K562 (cell line): ENCODE measurements around the gene ZMPSTE24. TPM values are rescaled to one million over a fixed set of nuclear protein-coding genes. Genes with fewer than 3 reads are reported as not detected.

ENCODE experiments used
- ATAC-seq: fragments of 200-7000 bp; cut with Tn5 transposase; 3 replicates; pipeline ENCODE4 v1.9.1; 2020; ENCODE audit warnings: moderate library complexity
- BruUV-seq: library from RNA; stranded (reverse); fragments of 400-500 nt; replicated peaks from 2 replicates; lab custom pipeline; 2021; lab: Mats Ljungman, UMichigan
- CTCF ChIA-PET: fragments of 300-600 bp; formaldehyde crosslinking; extraction: SDS; loops from one replicate; lab custom pipeline; 2021; ENCODE audit warnings: low intra/inter-chr PET ratio; lab: Yijun Ruan, JAX
- POLR2A ChIA-PET: fragments of 300-600, 350-650 bp; sonication (Branson Sonifier 250); formaldehyde crosslinking; extraction: SDS; loops from one replicate; lab custom pipeline; 2021; ENCODE audit warnings: antibody characterized with exemption, inconsistent platforms; lab: Yijun Ruan, JAX
- DNase-seq, 4 experiments: peaks; one replicate each; pipeline versions ENCODE4 v3.0.0 to v3.0.0-alpha.2; 2011 to 2018; ENCODE audit warnings: low spot score in 3 of 4, mixed read lengths in 3 of 4; ENCODE audit errors: extremely low read depth in 1 of 4
- FAIRE-seq: peaks from 2 replicates; lab custom pipeline; 2011; peaks lifted over from hg19 to GRCh38; lab: Jason Lieb, UNC
- H2AFZ ChIP-seq: 2 replicates; pipeline ENCODE4 v1.6.0; 2011; ENCODE audit warnings: low read depth, low read length, control low read depth, inconsistent platforms
- H3K27ac ChIP-seq: fragments of 200-600 bp; 3 replicates; pipeline ENCODE4 v1.8.0; 2011; ENCODE audit warnings: low read depth, mild to moderate bottlenecking, control low read depth, inconsistent platforms, low read length, moderate library complexity, mixed read lengths; ENCODE audit errors: extremely low read depth
- H3K27me3 ChIP-seq, 2 experiments: fragments of 300-600 bp in 1 of 2; 2 replicates in 1 of 2; 3 replicates in 1 of 2; pipeline versions ENCODE4 v1.6.0 to v1.8.0; 2011; ENCODE audit warnings: inconsistent platforms in 2 of 2, low read length in 2 of 2, mild to moderate bottlenecking in 1 of 2, mixed read lengths in 1 of 2, moderate library complexity in 1 of 2; ENCODE audit not compliant: control insufficient read depth in 2 of 2, insufficient read depth in 2 of 2
- H3K36me3 ChIP-seq: fragments of 300-600 bp; 3 replicates; pipeline ENCODE4 v1.8.0; 2011; ENCODE audit warnings: mild to moderate bottlenecking, low read length, inconsistent platforms; ENCODE audit not compliant: control insufficient read depth, insufficient read depth
- H3K4me1 ChIP-seq, 2 experiments: fragments of 200-600 bp in 1 of 2; replicated peaks in 1 of 2; 2 replicates in 1 of 2; 3 replicates in 1 of 2; pipeline versions ENCODE4 v1.5.1 to v1.8.0; 2011; ENCODE audit warnings: inconsistent platforms in 2 of 2, low read length in 2 of 2, mild to moderate bottlenecking in 1 of 2, mixed read lengths in 1 of 2, moderate library complexity in 1 of 2; ENCODE audit not compliant: control insufficient read depth in 2 of 2, insufficient read depth in 2 of 2
- H3K4me2 ChIP-seq: 2 replicates; pipeline ENCODE4 v1.6.1; 2011; ENCODE audit warnings: low read length, control low read depth, inconsistent platforms, mixed read lengths; ENCODE audit not compliant: insufficient read depth
- H3K4me3 ChIP-seq: fragments of 200-600 bp; sonication (generic), shearing (Covaris generic); 2 replicates; pipeline ENCODE4 v1.5.1; 2016; ENCODE audit warnings: control low read depth, inconsistent platforms
- H3K79me2 ChIP-seq: fragments of 200-600 bp; 3 replicates; pipeline ENCODE4 v1.8.0; 2011; ENCODE audit warnings: low read length, inconsistent platforms; ENCODE audit not compliant: control insufficient read depth, insufficient read depth
- H3K9ac ChIP-seq, 2 experiments: 2 replicates each; pipeline versions ENCODE4 v1.6.0 to v1.6.1; 2011; ENCODE audit warnings: low read depth in 2 of 2, low read length in 2 of 2, control low read depth in 1 of 2, inconsistent platforms in 1 of 2, mild to moderate bottlenecking in 1 of 2, mixed read lengths in 1 of 2; ENCODE audit not compliant: insufficient read depth in 1 of 2
- H3K9me1 ChIP-seq: one replicate; pipeline ENCODE4 v1.6.0; 2011; ENCODE audit warnings: inconsistent platforms, mild to moderate bottlenecking, low read length, moderate library complexity; ENCODE audit not compliant: control insufficient read depth, insufficient read depth
- H3K9me3 ChIP-seq: replicated peaks from 2 replicates; pipeline ENCODE4 v1.5.1; 2011; ENCODE audit warnings: low read depth, low read length, inconsistent platforms; ENCODE audit not compliant: control insufficient read depth, insufficient read depth
- H4K20me1 ChIP-seq: replicated peaks from 2 replicates; pipeline ENCODE4 v1.6.1; 2011; ENCODE audit warnings: low read length, inconsistent platforms, mixed read lengths; ENCODE audit not compliant: control insufficient read depth, insufficient read depth
- BMI1 ChIP-seq: fragments of 150-350 bp; IDR thresholded peaks from 2 replicates; pipeline ENCODE4 v1.6.1; 2014; ENCODE audit warnings: low read length
- CTCFL ChIP-seq: IDR thresholded peaks from 2 replicates; pipeline ENCODE4 v1.6.1; 2011; ENCODE audit warnings: borderline replicate concordance, low read depth, mild to moderate bottlenecking, moderate library complexity, low read length; ENCODE audit not compliant: insufficient read depth, poor library complexity, severe bottlenecking
- GATAD2A ChIP-seq: fragments of 450-650 bp; IDR thresholded peaks from 2 replicates; pipeline ENCODE4 v1.6.1; 2017
- HDAC1 ChIP-seq, 2 experiments: fragments of 450-650 bp; IDR thresholded peaks; 2 replicates each; pipeline ENCODE4 v1.6.1; 2016 to 2017; ENCODE audit warnings: inconsistent platforms in 1 of 2, mild to moderate bottlenecking in 1 of 2, moderate library complexity in 1 of 2
- ILK ChIP-seq: fragments of 450-650 bp; IDR thresholded peaks from 2 replicates; pipeline ENCODE4 v1.6.1; 2016; ENCODE audit warnings: missing genetic modification characterization, low read depth, mild to moderate bottlenecking, missing compliant biosample characterization, moderate library complexity, borderline replicate concordance
- NR3C1 ChIP-seq: sonication (generic); formaldehyde crosslinking; IDR thresholded peaks from 2 replicates; pipeline ENCODE4 v1.8.1; 2022; ENCODE audit warnings: missing genetic modification reagents
- PCBP2 ChIP-seq: fragments of 200-400 bp; formaldehyde crosslinking; IDR thresholded peaks from 2 replicates; pipeline ENCODE4 v1.6.1; 2018; ENCODE audit warnings: low read length, low read depth, mild to moderate bottlenecking, moderate library complexity; ENCODE audit not compliant: poor library complexity, severe bottlenecking
- RERE ChIP-seq: sonication (generic); formaldehyde crosslinking; IDR thresholded peaks from 2 replicates; pipeline ENCODE4 v1.8.0; 2023; ENCODE audit warnings: missing genetic modification reagents, mild to moderate bottlenecking, borderline replicate concordance
- RFX7 ChIP-seq: fragments of 250-450 bp; sonication (Bioruptor Pico); IDR thresholded peaks from 2 replicates; pipeline ENCODE4 v1.5.1; 2021; ENCODE audit warnings: mild to moderate bottlenecking
- SAFB2 ChIP-seq: fragments of 200-400 bp; formaldehyde crosslinking; IDR thresholded peaks from 2 replicates; pipeline ENCODE4 v1.6.1; 2018; ENCODE audit warnings: borderline replicate concordance, low read length, low read depth, moderate library complexity; ENCODE audit not compliant: severe bottlenecking
- SAP30 ChIP-seq: fragments of 200-600 bp; sonication (generic); IDR thresholded peaks from 2 replicates; pipeline ENCODE4 v1.6.1; 2012; ENCODE audit warnings: borderline replicate concordance, low read depth, mild to moderate bottlenecking, moderate library complexity, low read length, control low read depth, inconsistent platforms; ENCODE audit not compliant: insufficient read depth, poor library complexity, severe bottlenecking
- SIN3A ChIP-seq, 2 experiments: fragments of 150-350 bp in 1 of 2; IDR thresholded peaks; 2 replicates each; pipeline ENCODE4 v1.6.1; 2011 to 2016; ENCODE audit warnings: borderline replicate concordance in 2 of 2, low read depth in 2 of 2, low read length in 2 of 2, mild to moderate bottlenecking in 2 of 2, moderate library complexity in 2 of 2; ENCODE audit not compliant: control insufficient read depth in 1 of 2
- SRSF7 ChIP-seq: fragments of 200-400 bp; formaldehyde crosslinking; optimal IDR thresholded peaks from 2 replicates; pipeline ENCODE3; 2017; ENCODE audit warnings: mild to moderate bottlenecking, low read depth, low read length
- ZNF274 ChIP-seq: IDR thresholded peaks from 2 replicates; pipeline ENCODE4 v1.6.1; 2011; ENCODE audit warnings: low read depth, mild to moderate bottlenecking, low read length, moderate library complexity, borderline replicate concordance
- WGBS: fragments of 100-300 bp; shearing (Covaris generic); methylation state at CpG from one replicate; pipeline ENCODE4 v1.1.6; 2016; ENCODE audit warnings: low coverage, mixed read lengths; ENCODE audit not compliant: insufficient coverage; ENCODE audit errors: missing lambda C conversion rate; 5-methylcytosine and 5-hydroxymethylcytosine counted together
- in situ Hi-C: fragments of 300-500 bp; cut with MboI; formaldehyde crosslinking; loops from 4 replicates; pipeline ENCODE4 v1.15.0; 2018; ENCODE audit warnings: inconsistent platforms, mixed read lengths
- intact Hi-C: fragments of 100-400 bp; cut with micrococcal nuclease; formaldehyde crosslinking; loops from 2 replicates; pipeline ENCODE4 v1.14.2; 2022
- polyA plus RNA-seq, 8 experiments: library from polyadenylated mRNA; depleted of rRNA in 4 of 8; stranded (reverse) in 5 of 8; unstranded in 3 of 8; fragments of >200 nt; fragmentation: Nextera tagmentation in 2 of 8; fragmentation: Illumina TruSeq in 1 of 8; extraction: Ambion mirVana in 2 of 8; extraction: Trizol in 1 of 8; gene quantifications; 2 replicates each; pipeline versions ENCODE4 v1.2.1 to v1.2.3, GENCODE V29; 2011 to 2014; ENCODE audit warnings: inconsistent platforms in 1 of 8, missing spikeins in 1 of 8
- total RNA-seq, 7 experiments: library from RNA; depleted of rRNA in 6 of 7; stranded (reverse); fragments of >200 nt in 6 of 7; fragmentation: Illumina TruSeq in 2 of 7; extraction: Trizol in 2 of 7; gene quantifications; 2 replicates each; pipeline versions ENCODE4 v1.2.1 to v1.2.3, GENCODE V29; 2011 to 2021; ENCODE audit warnings: low replicate concordance in 1 of 7

The ZMPSTE24 gene
- total and polyA plus RNA-seq, 9 of the 15 experiments (the other 6 are each of a cell fraction or from before 2014, with no cell fraction given) = 30.7 to 75.9 (median 64.3) TPM

- H3K9me1 ChIP-seq = no peaks in the 10 kb centered on the region
- ATAC-seq = no peak
- BruUV-seq = no TSS peak
- H2AFZ ChIP-seq = no peak overlapping the region
- H3K27ac ChIP-seq = no peak overlapping the region
- 71% methylated on average over 2 of the region's 2 CpGs for WGBS
- H3K4me2 ChIP-seq = no peak overlapping the region
- ChIA-PET POLR2A (no interaction called here), CTCF (no interaction called here)
- in situ Hi-C loops = no loop called here
- intact Hi-C loops = no loop called here
- H4K20me1 ChIP-seq = no peaks in the 10 kb centered on the region
- no peaks in the 10 kb centered on the region for H3K9me3 ChIP-seq
- no peaks in the 10 kb centered on the region for H3K27me3 ChIP-seq
- H3K4me3 ChIP-seq = no peak overlapping the region
- no peak overlapping the region for H3K9ac ChIP-seq
- H3K36me3 ChIP-seq = peaks cover 3% of the 10 kb centered on the region; the same call in 1 of the 3 replicates
- peaks cover 0 to 9% of the 10 kb centered on the region in 2 experiments; a peak in 4 of 5 replicates for H3K4me1 ChIP-seq
- FAIRE-seq = no peak
- DNase-seq = no peak
- H3K79me2 ChIP-seq = peaks cover 24% of the 10 kb centered on the region
- TF ChIP-seq SAFB2 (no peak), HDAC1 (IDR thresholded peaks at IDR 0.05) (no peak), ILK (no peak), SIN3A (IDR thresholded peaks at IDR 0.05; ENCODE audit: borderline replicate concordance in 2 of 2, control insufficient read depth in 1 of 2, low read depth in 2 of 2, low read length in 2 of 2) (no peak), PCBP2 (no peak), ZNF274 (no peak), SRSF7 (no peak), RFX7 (CRISPR knock-in tag) (no peak), CTCFL (no peak), GATAD2A (no peak), BMI1 (no peak), SAP30 (no peak), RERE (CRISPR knock-in tag) (no peak), NR3C1 (CRISPR knock-in tag) (no peak)
Measured at GRCh38 chr1:40252601-40253000, 5.4 kb upstream of the ZMPSTE24 start.
